OCI-LY1 (cell line): Measurements from ENCODE around the gene RABEP1.

Source experiments
- H2AFZ ChIP-seq: fragments of 200-600 bp; sonication (generic), shearing (Covaris generic); 2 replicates; pipeline ENCODE4 v1.6.0; 2014; ENCODE audit warnings: antibody characterized with exemption, mild to moderate bottlenecking, low read length
- H3F3A ChIP-seq: fragments of 200-600 bp; sonication (generic), shearing (Covaris generic); 2 replicates; pipeline ENCODE4 v1.6.0; 2014; ENCODE audit warnings: mild to moderate bottlenecking, antibody characterized with exemption, low read length, moderate library complexity; ENCODE audit not compliant: insufficient read depth
- H3K27ac ChIP-seq: fragments of 200-600 bp; sonication (generic); 2 replicates; pipeline ENCODE4 v1.5.1; 2014; ENCODE audit warnings: low read length, mixed run types, mild to moderate bottlenecking, low read depth; ENCODE audit not compliant: poor library complexity, severe bottlenecking
- H3K27me3 ChIP-seq: fragments of 200-600 bp; sonication (generic); 2 replicates; pipeline ENCODE4 v1.6.0; 2014; ENCODE audit warnings: antibody characterized with exemption, mild to moderate bottlenecking, low read length, moderate library complexity; ENCODE audit not compliant: insufficient read depth
- H3K36me3 ChIP-seq: fragments of 200-600 bp; sonication (generic); 2 replicates; pipeline ENCODE4 v1.6.1; 2014; ENCODE audit warnings: mild to moderate bottlenecking, antibody characterized with exemption, low read length, moderate library complexity, mixed read lengths; ENCODE audit not compliant: insufficient read depth
- H3K4me1 ChIP-seq: fragments of 200-600 bp; sonication (generic); 2 replicates; pipeline ENCODE4 v1.5.1; 2014; ENCODE audit warnings: mild to moderate bottlenecking, low read length, moderate library complexity; ENCODE audit not compliant: insufficient read depth, severe bottlenecking
- H3K4me2 ChIP-seq: fragments of 200-600 bp; sonication (generic), shearing (Covaris generic); 2 replicates; pipeline ENCODE4 v1.6.1; 2014; ENCODE audit warnings: low read length
- H3K4me3 ChIP-seq: fragments of 200-600 bp; sonication (generic); 2 replicates; pipeline ENCODE4 v1.5.1; 2014; ENCODE audit warnings: low read length, low read depth, mild to moderate bottlenecking, mixed read lengths; ENCODE audit not compliant: poor library complexity, severe bottlenecking
- H3K79me2 ChIP-seq: fragments of 200-600 bp; shearing (Covaris generic); 2 replicates; pipeline ENCODE4 v1.6.1; 2016; ENCODE audit warnings: mixed run types, low read length, mixed read lengths; ENCODE audit not compliant: insufficient read depth
- H3K9ac ChIP-seq: fragments of 200-600 bp; sonication (generic), shearing (Covaris generic); 2 replicates; pipeline ENCODE4 v1.6.1; 2014; ENCODE audit warnings: mild to moderate bottlenecking, low read length, mixed read lengths
- H3K9me2 ChIP-seq: fragments of 200-600 bp; sonication (generic), shearing (Covaris generic); 2 replicates; pipeline ENCODE4 v1.6.1; 2014; ENCODE audit warnings: low read depth, mild to moderate bottlenecking, low read length, mixed read lengths
- H3K9me3 ChIP-seq: fragments of 200-600 bp; shearing (Covaris generic); 2 replicates; pipeline ENCODE4 v1.6.1; 2014; ENCODE audit warnings: low read length, mixed read lengths
- H4K20me1 ChIP-seq: fragments of 200-600 bp; sonication (generic), shearing (Covaris generic); 2 replicates; pipeline ENCODE4 v1.6.0; 2016; ENCODE audit warnings: mild to moderate bottlenecking, low read length; ENCODE audit not compliant: insufficient read depth
- EZH2 ChIP-seq: fragments of 200-600 bp; sonication (generic), shearing (Covaris generic); IDR thresholded peaks from 2 replicates; pipeline ENCODE4 v1.8.0; 2017; ENCODE audit warnings: borderline replicate concordance, mixed run types, mild to moderate bottlenecking, antibody characterized with exemption, low read length, moderate library complexity, mixed read lengths
- TF ChIP-seq, protein P1 (sequence below): fragments of 200-600 bp; sonication (generic), shearing (Covaris generic); IDR thresholded peaks from 2 replicates; pipeline ENCODE4 v1.5.1; 2017; ENCODE audit warnings: mild to moderate bottlenecking, antibody characterized with exemption, low read length, moderate library complexity, mixed read lengths

The RABEP1 gene

DNA sequence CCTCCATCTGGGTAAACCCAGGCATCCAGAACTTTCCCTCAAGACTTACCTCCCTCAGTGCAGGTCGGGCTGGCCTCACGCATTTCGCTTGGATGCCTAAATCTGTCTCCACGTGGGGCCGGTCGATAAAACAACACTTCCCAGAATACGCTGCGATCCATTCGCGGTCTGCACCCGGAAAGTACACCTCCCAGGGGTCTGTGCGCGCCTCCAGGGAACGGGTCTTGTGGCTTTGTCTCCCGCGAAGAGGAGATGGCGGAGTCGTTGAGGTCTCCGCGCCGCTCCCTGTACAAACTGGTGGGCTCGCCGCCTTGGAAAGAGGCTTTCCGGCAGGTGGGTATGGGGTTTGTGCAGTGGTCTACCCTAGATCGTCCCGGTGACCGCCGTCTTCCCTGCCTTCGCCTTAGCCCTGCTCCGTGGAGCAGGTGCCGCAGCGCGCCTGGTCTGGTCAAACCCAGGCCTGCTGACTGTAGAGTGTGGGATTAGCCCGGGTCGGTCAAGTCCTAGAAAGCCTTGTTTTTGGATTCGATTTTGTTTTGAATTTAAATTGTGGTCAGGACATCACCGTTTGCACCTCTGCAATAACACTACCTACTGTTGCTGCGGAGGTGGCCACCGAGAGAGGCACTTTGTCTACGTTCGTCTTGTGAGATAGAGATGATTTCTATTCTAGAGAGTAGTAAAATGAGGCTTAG lies 138.0 kb downstream of the RABEP1 start, which contains the start of gene RPAIN:
Gene RPAIN, plus strand, starts transcription at position 224 of the 695 bp plus-strand sequence. Its CDS starts 29 bp downstream, at position 253.
- peaks cover 61% of the 10 kb centered on the region for H3K36me3 ChIP-seq
- H3K79me2 ChIP-seq: peaks cover 44% of the 10 kb centered on the region
- H3K9ac ChIP-seq: peak within 1 kb of the TSS; percentile 90
- H4K20me1 ChIP-seq: no peaks in the 10 kb centered on the region
- H3K4me3 ChIP-seq: peak within 1 kb of the TSS; percentile 87
- H3K4me2 ChIP-seq: peak within 1 kb of the TSS; percentile 99
- no peaks in the 10 kb centered on the region for H3K27me3 ChIP-seq
- H3K4me1 ChIP-seq: peaks cover 36% of the 10 kb centered on the region
- H3K9me2 ChIP-seq: no peaks in the 10 kb centered on the region
- no peak within 1 kb of the TSS for H2AFZ ChIP-seq
- H3F3A ChIP-seq: no peaks in the 10 kb centered on the region
- peak within 1 kb of the TSS; percentile 95 for H3K27ac ChIP-seq
- no peaks in the 10 kb centered on the region for H3K9me3 ChIP-seq
- TF ChIP-seq, protein P1, sequence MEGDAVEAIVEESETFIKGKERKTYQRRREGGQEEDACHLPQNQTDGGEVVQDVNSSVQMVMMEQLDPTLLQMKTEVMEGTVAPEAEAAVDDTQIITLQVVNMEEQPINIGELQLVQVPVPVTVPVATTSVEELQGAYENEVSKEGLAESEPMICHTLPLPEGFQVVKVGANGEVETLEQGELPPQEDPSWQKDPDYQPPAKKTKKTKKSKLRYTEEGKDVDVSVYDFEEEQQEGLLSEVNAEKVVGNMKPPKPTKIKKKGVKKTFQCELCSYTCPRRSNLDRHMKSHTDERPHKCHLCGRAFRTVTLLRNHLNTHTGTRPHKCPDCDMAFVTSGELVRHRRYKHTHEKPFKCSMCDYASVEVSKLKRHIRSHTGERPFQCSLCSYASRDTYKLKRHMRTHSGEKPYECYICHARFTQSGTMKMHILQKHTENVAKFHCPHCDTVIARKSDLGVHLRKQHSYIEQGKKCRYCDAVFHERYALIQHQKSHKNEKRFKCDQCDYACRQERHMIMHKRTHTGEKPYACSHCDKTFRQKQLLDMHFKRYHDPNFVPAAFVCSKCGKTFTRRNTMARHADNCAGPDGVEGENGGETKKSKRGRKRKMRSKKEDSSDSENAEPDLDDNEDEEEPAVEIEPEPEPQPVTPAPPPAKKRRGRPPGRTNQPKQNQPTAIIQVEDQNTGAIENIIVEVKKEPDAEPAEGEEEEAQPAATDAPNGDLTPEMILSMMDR: no peak
- no peak for TF ChIP-seq EZH2

DNA sequence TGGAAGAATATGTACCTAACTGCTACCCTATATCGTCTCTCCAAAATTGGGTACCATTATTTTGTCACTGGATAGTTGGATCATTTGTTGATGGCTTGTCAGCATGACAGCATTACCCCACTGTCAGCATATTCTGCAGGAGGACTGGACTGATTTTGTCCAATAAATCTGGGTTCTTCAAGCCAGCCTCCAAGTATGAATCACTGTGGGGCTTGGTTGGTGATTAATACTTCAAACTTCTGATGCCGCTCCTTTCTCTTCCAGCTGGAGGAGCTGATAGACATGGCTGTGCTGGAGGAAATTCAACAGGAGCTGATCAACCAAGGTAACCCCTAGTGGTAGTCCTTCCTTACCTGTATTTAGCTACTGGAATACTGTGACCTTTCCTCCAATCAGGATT lies 140.4 kb downstream of the RABEP1 start:
- Histone ChIP-seq H3K9ac (no peak overlapping the region), H3K4me2 (no peak overlapping the region), H3K79me2 (peaks cover 26% of the 10 kb centered on the region), H3K27ac (no peak overlapping the region), H4K20me1 (no peaks in the 10 kb centered on the region), H2AFZ (no peak overlapping the region), H3K27me3 (no peaks in the 10 kb centered on the region), H3K9me2 (no peaks in the 10 kb centered on the region), H3K9me3 (no peaks in the 10 kb centered on the region), H3K4me1 (peaks cover 25% of the 10 kb centered on the region), H3K4me3 (no peak overlapping the region), H3F3A (no peaks in the 10 kb centered on the region), H3K36me3 (peaks cover 59% of the 10 kb centered on the region)
- TF ChIP-seq, protein P1: no peak
- no peak for TF ChIP-seq EZH2

DNA sequence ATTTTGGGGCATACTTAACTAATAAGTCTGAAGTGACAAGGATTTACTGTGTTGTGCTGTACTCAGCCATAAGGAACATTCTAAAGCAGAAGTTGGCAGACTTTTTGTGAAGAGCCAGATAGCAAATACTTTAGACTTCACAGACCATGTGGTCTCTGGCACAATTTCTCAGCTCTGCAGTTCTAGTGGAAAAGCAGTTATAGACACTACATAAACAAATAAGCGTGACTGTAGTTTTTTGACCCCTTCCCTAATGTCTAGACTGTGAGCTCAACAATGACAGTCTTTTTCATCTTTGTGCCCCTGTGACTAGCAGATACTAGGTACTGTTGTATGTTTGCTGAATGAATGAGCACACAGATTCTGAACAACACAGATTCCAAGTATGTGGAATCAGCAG lies 142.8 kb downstream of the RABEP1 start:
- no peaks in the 10 kb centered on the region for H3K9me2 ChIP-seq
- H3K79me2 ChIP-seq: peaks cover 13% of the 10 kb centered on the region
- H2AFZ ChIP-seq: no peak overlapping the region
- no peaks in the 10 kb centered on the region for H4K20me1 ChIP-seq
- no peak overlapping the region for H3K4me3 ChIP-seq
- no peak overlapping the region for H3K27ac ChIP-seq
- no peaks in the 10 kb centered on the region for H3F3A ChIP-seq
- TF ChIP-seq, protein P1: no peak
- no peak for TF ChIP-seq EZH2
- no peaks in the 10 kb centered on the region for H3K9me3 ChIP-seq
- H3K27me3 ChIP-seq: no peaks in the 10 kb centered on the region
- no peak overlapping the region for H3K9ac ChIP-seq
- H3K4me2 ChIP-seq: no peak overlapping the region
- peaks cover 21% of the 10 kb centered on the region for H3K4me1 ChIP-seq
- peaks cover 81% of the 10 kb centered on the region for H3K36me3 ChIP-seq
